HUES64 (cell line): ENCODE data around the gene HSD11B2.

ENCODE experiments used
- H3K27ac ChIP-seq: 2 replicates; pipeline ENCODE4 v1.7.0; 2013; ENCODE audit warnings: low read depth, low read length, inconsistent platforms
- H3K27me3 ChIP-seq: 2 replicates; pipeline ENCODE4 v1.6.1; 2013; ENCODE audit warnings: mild to moderate bottlenecking, low read length; ENCODE audit not compliant: insufficient read depth
- H3K36me3 ChIP-seq: 2 replicates; pipeline ENCODE4 v1.6.1; 2013; ENCODE audit warnings: mild to moderate bottlenecking, low read length; ENCODE audit not compliant: insufficient read depth
- H3K4me1 ChIP-seq: 2 replicates; pipeline ENCODE4 v1.6.1; 2013; ENCODE audit warnings: mild to moderate bottlenecking, low read length, moderate library complexity; ENCODE audit not compliant: insufficient read depth
- H3K4me3 ChIP-seq: 2 replicates; pipeline ENCODE4 v1.5.1; 2013; ENCODE audit warnings: mild to moderate bottlenecking, low read length, moderate library complexity
- H3K9ac ChIP-seq: 2 replicates; pipeline ENCODE4 v1.6.1; 2013; ENCODE audit warnings: mild to moderate bottlenecking, low read depth, low read length
- H3K9me3 ChIP-seq: 2 replicates; pipeline ENCODE4 v1.6.1; 2013; ENCODE audit warnings: low read depth, low read length; ENCODE audit not compliant: insufficient read depth
- WGBS: fragments of 150-250, 120-280 bp; methylation state at CpG from one replicate; pipeline ENCODE4 v1.1.7; 2013; ENCODE audit warnings: missing lambda C conversion rate; 5-methylcytosine and 5-hydroxymethylcytosine counted together

The HSD11B2 gene

GRCh38 chr16:67447508-67448076 is 16.7 kb downstream of the HSD11B2 start:
- no peak overlapping the region for H3K9ac ChIP-seq
- H3K27ac ChIP-seq: no peak overlapping the region
- H3K27me3 ChIP-seq: no peaks in the 10 kb centered on the region
- peaks cover 7% of the 10 kb centered on the region for H3K36me3 ChIP-seq
- no peak overlapping the region for H3K4me3 ChIP-seq
- no peaks in the 10 kb centered on the region for H3K4me1 ChIP-seq
- no peaks in the 10 kb centered on the region for H3K9me3 ChIP-seq
- WGBS: 89% methylated on average over 6 of the region's 6 CpGs

- no peak overlapping the region for H3K9ac ChIP-seq
- no peaks in the 10 kb centered on the region for H3K4me1 ChIP-seq
- H3K27ac ChIP-seq: no peak overlapping the region
- H3K27me3 ChIP-seq: no peaks in the 10 kb centered on the region
- no peaks in the 10 kb centered on the region for H3K9me3 ChIP-seq
- no peak overlapping the region for H3K4me3 ChIP-seq
- WGBS: 94% methylated on average over 5 of the region's 5 CpGs
- peaks cover 12% of the 10 kb centered on the region for H3K36me3 ChIP-seq
Observed at GRCh38 chr16:67448580-67448979, 17.7 kb downstream of the HSD11B2 start.

GRCh38 chr16:67449336-67449735 is 18.4 kb downstream of the HSD11B2 start:
- no peaks in the 10 kb centered on the region for H3K27me3 ChIP-seq
- no peak overlapping the region for H3K27ac ChIP-seq
- no peaks in the 10 kb centered on the region; the same call in 1 of the 2 replicates for H3K4me1 ChIP-seq
- H3K36me3 ChIP-seq: peaks cover 12% of the 10 kb centered on the region
- no peak overlapping the region for H3K4me3 ChIP-seq
- H3K9ac ChIP-seq: no peak overlapping the region
- no peaks in the 10 kb centered on the region for H3K9me3 ChIP-seq
- WGBS: 96% methylated on average over 2 of the region's 2 CpGs

- WGBS: 97% methylated on average over 3 of the region's 3 CpGs
- no peaks in the 10 kb centered on the region; the same call in 1 of the 2 replicates for H3K4me1 ChIP-seq
- H3K4me3 ChIP-seq: no peak overlapping the region
- no peaks in the 10 kb centered on the region for H3K27me3 ChIP-seq
- H3K36me3 ChIP-seq: peaks cover 12% of the 10 kb centered on the region
- no peak overlapping the region for H3K27ac ChIP-seq
- H3K9ac ChIP-seq: no peak overlapping the region
- no peaks in the 10 kb centered on the region for H3K9me3 ChIP-seq
Observed at GRCh38 chr16:67449739-67450138, 18.8 kb downstream of the HSD11B2 start.

- Histone ChIP-seq H3K9me3 (no peaks in the 10 kb centered on the region), H3K4me1 (no peaks in the 10 kb centered on the region; the same call in 1 of the 2 replicates), H3K9ac (no peak overlapping the region), H3K36me3 (peaks cover 12% of the 10 kb centered on the region), H3K27me3 (no peaks in the 10 kb centered on the region), H3K4me3 (no peak overlapping the region), H3K27ac (no peak overlapping the region)
- WGBS: 96% methylated on average over 12 of the region's 12 CpGs
Observed at GRCh38 chr16:67451061-67451703, 20.3 kb downstream of the HSD11B2 start.

GRCh38 chr16:67451704-67452435 is 20.9 kb downstream of the HSD11B2 start:
- Histone ChIP-seq H3K27ac (no peak overlapping the region), H3K4me1 (no peaks in the 10 kb centered on the region; the same call in 1 of the 2 replicates), H3K9ac (no peak overlapping the region), H3K36me3 (peaks cover 12% of the 10 kb centered on the region), H3K9me3 (no peaks in the 10 kb centered on the region), H3K4me3 (no peak overlapping the region), H3K27me3 (no peaks in the 10 kb centered on the region)
- 91% methylated on average over 2 of the region's 2 CpGs for WGBS

GRCh38 chr16:67454104-67454503 is 23.2 kb downstream of the HSD11B2 start:
- 75% methylated on average over 5 of the region's 5 CpGs for WGBS
- H3K27me3 ChIP-seq: no peaks in the 10 kb centered on the region
- no peak overlapping the region for H3K4me3 ChIP-seq
- no peaks in the 10 kb centered on the region; the same call in 1 of the 2 replicates for H3K4me1 ChIP-seq
- no peak overlapping the region for H3K9ac ChIP-seq
- H3K9me3 ChIP-seq: no peaks in the 10 kb centered on the region
- peaks cover 12% of the 10 kb centered on the region for H3K36me3 ChIP-seq
- H3K27ac ChIP-seq: no peak overlapping the region

GRCh38 chr16:67454852-67455251 is 23.9 kb downstream of the HSD11B2 start:
- Histone ChIP-seq H3K4me1 (no peaks in the 10 kb centered on the region; the same call in 1 of the 2 replicates), H3K27me3 (no peaks in the 10 kb centered on the region), H3K27ac (no peak overlapping the region), H3K36me3 (peaks cover 12% of the 10 kb centered on the region), H3K9me3 (no peaks in the 10 kb centered on the region), H3K4me3 (no peak overlapping the region), H3K9ac (no peak overlapping the region)
- 91% methylated on average over 6 of the region's 6 CpGs for WGBS

GRCh38 chr16:67456391-67457081 is 25.6 kb downstream of the HSD11B2 start:
- H3K4me1 ChIP-seq: no peaks in the 10 kb centered on the region; the same call in 1 of the 2 replicates
- no peak overlapping the region for H3K9ac ChIP-seq
- peaks cover 15% of the 10 kb centered on the region for H3K36me3 ChIP-seq
- no peaks in the 10 kb centered on the region for H3K27me3 ChIP-seq
- no peaks in the 10 kb centered on the region for H3K9me3 ChIP-seq
- H3K4me3 ChIP-seq: no peak overlapping the region
- H3K27ac ChIP-seq: no peak overlapping the region
- WGBS: 89% methylated on average over 6 of the region's 6 CpGs

GRCh38 chr16:67457611-67458010 is 26.7 kb downstream of the HSD11B2 start:
- WGBS: 92% methylated on average over 7 of the region's 7 CpGs
- H3K4me1 ChIP-seq: no peaks in the 10 kb centered on the region; the same call in 1 of the 2 replicates
- no peak overlapping the region for H3K27ac ChIP-seq
- no peak overlapping the region for H3K4me3 ChIP-seq
- H3K27me3 ChIP-seq: no peaks in the 10 kb centered on the region
- H3K9ac ChIP-seq: peak overlapping the region; percentile 10; the same call in 1 of the 2 replicates
- no peaks in the 10 kb centered on the region for H3K9me3 ChIP-seq
- peaks cover 8% of the 10 kb centered on the region; the same call in 1 of the 2 replicates for H3K36me3 ChIP-seq
